ENCODE data around the gene SETBP1.

The SETBP1 gene

DNA sequence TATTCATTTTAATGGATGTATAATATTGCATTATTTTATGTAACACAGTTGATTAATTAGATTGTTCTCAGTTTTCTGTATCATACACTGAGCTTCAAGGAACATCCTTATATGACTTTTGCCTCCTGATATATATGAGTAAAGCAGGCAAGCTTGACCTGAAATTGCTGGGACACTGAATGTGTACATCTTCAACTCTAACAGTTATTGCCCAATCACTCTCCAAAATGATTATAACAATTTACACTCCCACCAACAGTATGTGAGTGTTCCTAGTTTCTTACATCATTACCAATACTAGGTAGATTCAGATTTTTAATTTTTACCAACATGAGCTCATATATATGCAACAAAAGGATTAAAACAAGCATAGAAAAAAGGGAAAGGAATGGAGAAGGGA, 379.4 kb downstream of the SETBP1 start (continued):
- TF ChIP-seq, protein P1, sequence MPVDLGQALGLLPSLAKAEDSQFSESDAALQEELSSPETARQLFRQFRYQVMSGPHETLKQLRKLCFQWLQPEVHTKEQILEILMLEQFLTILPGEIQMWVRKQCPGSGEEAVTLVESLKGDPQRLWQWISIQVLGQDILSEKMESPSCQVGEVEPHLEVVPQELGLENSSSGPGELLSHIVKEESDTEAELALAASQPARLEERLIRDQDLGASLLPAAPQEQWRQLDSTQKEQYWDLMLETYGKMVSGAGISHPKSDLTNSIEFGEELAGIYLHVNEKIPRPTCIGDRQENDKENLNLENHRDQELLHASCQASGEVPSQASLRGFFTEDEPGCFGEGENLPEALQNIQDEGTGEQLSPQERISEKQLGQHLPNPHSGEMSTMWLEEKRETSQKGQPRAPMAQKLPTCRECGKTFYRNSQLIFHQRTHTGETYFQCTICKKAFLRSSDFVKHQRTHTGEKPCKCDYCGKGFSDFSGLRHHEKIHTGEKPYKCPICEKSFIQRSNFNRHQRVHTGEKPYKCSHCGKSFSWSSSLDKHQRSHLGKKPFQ (tag by site-specific recombination; IDR thresholded peaks at IDR 0.05) = no peak
- no peak for TF ChIP-seq ZNF335 (tag by site-specific recombination; conservative IDR thresholded peaks at IDR 0.05)
- no peak for TF ChIP-seq ZNF155 (tag by site-specific recombination; IDR thresholded peaks at IDR 0.05)
- TF ChIP-seq, protein P2, sequence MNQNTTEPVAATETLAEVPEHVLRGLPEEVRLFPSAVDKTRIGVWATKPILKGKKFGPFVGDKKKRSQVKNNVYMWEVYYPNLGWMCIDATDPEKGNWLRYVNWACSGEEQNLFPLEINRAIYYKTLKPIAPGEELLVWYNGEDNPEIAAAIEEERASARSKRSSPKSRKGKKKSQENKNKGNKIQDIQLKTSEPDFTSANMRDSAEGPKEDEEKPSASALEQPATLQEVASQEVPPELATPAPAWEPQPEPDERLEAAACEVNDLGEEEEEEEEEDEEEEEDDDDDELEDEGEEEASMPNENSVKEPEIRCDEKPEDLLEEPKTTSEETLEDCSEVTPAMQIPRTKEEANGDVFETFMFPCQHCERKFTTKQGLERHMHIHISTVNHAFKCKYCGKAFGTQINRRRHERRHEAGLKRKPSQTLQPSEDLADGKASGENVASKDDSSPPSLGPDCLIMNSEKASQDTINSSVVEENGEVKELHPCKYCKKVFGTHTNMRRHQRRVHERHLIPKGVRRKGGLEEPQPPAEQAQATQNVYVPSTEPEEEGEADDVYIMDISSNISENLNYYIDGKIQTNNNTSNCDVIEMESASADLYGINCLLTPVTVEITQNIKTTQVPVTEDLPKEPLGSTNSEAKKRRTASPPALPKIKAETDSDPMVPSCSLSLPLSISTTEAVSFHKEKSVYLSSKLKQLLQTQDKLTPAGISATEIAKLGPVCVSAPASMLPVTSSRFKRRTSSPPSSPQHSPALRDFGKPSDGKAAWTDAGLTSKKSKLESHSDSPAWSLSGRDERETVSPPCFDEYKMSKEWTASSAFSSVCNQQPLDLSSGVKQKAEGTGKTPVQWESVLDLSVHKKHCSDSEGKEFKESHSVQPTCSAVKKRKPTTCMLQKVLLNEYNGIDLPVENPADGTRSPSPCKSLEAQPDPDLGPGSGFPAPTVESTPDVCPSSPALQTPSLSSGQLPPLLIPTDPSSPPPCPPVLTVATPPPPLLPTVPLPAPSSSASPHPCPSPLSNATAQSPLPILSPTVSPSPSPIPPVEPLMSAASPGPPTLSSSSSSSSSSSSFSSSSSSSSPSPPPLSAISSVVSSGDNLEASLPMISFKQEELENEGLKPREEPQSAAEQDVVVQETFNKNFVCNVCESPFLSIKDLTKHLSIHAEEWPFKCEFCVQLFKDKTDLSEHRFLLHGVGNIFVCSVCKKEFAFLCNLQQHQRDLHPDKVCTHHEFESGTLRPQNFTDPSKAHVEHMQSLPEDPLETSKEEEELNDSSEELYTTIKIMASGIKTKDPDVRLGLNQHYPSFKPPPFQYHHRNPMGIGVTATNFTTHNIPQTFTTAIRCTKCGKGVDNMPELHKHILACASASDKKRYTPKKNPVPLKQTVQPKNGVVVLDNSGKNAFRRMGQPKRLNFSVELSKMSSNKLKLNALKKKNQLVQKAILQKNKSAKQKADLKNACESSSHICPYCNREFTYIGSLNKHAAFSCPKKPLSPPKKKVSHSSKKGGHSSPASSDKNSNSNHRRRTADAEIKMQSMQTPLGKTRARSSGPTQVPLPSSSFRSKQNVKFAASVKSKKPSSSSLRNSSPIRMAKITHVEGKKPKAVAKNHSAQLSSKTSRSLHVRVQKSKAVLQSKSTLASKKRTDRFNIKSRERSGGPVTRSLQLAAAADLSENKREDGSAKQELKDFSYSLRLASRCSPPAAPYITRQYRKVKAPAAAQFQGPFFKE (tag by site-specific recombination; IDR thresholded peaks at IDR 0.05; ENCODE audit: borderline replicate concordance) = no peak
- no peak for TF ChIP-seq ZNF140 (tag by site-specific recombination; IDR thresholded peaks at IDR 0.05)

DNA sequence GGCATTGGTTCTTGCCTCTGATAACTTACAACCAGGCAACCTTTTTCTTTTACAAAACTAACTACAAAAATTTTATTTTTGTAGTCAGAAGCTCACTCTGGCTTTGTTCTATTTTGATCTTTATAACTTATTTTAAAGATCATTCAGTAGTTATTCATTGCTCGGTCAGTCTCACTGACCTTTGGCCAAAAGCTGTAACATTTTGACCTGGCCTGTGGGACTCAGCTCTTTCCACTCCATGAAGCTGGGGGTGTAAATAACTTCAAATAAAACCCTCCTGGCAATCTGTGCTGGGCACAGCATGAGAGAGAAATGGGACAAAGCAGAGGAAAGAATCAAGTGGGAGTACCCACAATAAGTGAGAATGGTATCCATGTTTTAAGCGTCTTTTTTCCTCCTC, 380.7 kb downstream of the SETBP1 start:
- ChIA-PET POLR2A (no interaction called here), CTCF (no interaction called here)
- Histone ChIP-seq H3K27ac (ENCODE audit: extremely low read depth, low read depth, low read length) (no peak overlapping the region), H3K4me1 (ENCODE audit: control insufficient read depth, insufficient read depth, low read length) (peaks cover 4% of the 10 kb centered on the region; the same call in 1 of the 2 replicates), H3K4me3 (ENCODE audit: low read depth, low read length) (no peak overlapping the region), H3K9me3 (ENCODE audit: control insufficient read depth, insufficient read depth, low read depth, low read length) (no peaks in the 10 kb centered on the region), H3K36me3 (ENCODE audit: control insufficient read depth in 2 of 2, insufficient read depth in 1 of 2, low read length in 2 of 2) (no peaks in the 10 kb centered on the region)
- TF ChIP-seq ZNF416 (tag by site-specific recombination; IDR thresholded peaks at IDR 0.05) = no peak
- no peak for TF ChIP-seq ZNF239 (tag by site-specific recombination; IDR thresholded peaks at IDR 0.05)
- no peak for TF ChIP-seq ZNF404 (tag by site-specific recombination; IDR thresholded peaks at IDR 0.05)
- TF ChIP-seq, protein P3, sequence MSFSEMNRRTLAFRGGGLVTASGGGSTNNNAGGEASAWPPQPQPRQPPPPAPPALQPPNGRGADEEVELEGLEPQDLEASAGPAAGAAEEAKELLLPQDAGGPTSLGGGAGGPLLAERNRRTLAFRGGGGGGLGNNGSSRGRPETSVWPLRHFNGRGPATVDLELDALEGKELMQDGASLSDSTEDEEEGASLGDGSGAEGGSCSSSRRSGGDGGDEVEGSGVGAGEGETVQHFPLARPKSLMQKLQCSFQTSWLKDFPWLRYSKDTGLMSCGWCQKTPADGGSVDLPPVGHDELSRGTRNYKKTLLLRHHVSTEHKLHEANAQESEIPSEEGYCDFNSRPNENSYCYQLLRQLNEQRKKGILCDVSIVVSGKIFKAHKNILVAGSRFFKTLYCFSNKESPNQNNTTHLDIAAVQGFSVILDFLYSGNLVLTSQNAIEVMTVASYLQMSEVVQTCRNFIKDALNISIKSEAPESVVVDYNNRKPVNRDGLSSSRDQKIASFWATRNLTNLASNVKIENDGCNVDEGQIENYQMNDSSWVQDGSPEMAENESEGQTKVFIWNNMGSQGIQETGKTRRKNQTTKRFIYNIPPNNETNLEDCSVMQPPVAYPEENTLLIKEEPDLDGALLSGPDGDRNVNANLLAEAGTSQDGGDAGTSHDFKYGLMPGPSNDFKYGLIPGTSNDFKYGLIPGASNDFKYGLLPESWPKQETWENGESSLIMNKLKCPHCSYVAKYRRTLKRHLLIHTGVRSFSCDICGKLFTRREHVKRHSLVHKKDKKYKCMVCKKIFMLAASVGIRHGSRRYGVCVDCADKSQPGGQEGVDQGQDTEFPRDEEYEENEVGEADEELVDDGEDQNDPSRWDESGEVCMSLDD (tag by site-specific recombination; IDR thresholded peaks at IDR 0.05) = no peak

DNA sequence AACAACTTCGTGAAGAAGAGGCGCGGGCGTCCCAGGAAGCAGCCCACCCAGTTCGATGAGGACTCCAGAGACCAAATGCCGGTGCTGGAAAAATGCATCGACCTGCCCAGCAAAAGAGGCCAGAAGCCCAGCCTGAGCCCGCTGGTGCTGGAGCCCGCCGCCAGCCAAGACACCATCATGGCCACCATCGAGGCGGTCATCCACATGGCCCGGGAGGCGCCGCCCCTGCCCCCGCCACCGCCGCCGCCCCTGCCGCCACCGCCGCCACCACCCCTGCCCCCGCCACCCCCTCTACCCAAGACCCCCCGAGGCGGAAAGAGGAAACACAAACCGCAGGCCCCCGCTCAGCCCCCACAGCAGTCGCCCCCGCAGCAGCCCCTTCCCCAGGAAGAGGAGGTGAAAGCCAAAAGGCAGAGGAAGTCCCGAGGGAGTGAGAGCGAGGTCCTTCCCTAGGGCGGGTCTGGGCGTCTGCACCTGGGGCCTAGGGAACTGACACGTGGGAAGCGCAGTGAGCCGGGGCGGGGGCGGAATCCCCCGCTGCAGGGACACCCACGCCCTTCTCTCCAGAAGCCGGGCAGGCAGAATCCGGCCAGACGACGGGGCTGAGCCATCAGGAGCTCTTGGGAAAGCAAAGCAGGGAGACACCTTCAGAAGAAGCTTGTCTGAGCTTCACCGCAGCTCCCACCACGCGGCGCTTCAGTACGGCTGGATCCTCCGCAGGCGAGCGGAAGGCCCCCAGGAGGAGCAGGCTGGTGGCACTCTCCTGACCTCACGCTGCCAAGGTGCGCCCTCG, 382.8 kb downstream of the SETBP1 start:
- no peaks in the 10 kb centered on the region for H3K36me3 ChIP-seq (ENCODE audit: control insufficient read depth in 2 of 2, insufficient read depth in 1 of 2, low read length in 2 of 2)
- no peak overlapping the region for H3K27ac ChIP-seq (ENCODE audit: extremely low read depth, low read depth, low read length)
- no peak overlapping the region for H3K4me3 ChIP-seq (ENCODE audit: low read depth, low read length)
- no peaks in the 10 kb centered on the region for H3K4me1 ChIP-seq (ENCODE audit: control insufficient read depth, insufficient read depth, low read length)
- POLR2A ChIA-PET = no interaction called here
- no peaks in the 10 kb centered on the region for H3K9me3 ChIP-seq (ENCODE audit: control insufficient read depth, insufficient read depth, low read depth, low read length)
- CTCF ChIA-PET = no interaction called here
- no peak for TF ChIP-seq GLI4 (tag by site-specific recombination; IDR thresholded peaks at IDR 0.05)
- no peak for TF ChIP-seq KLF10 (tag by site-specific recombination; IDR thresholded peaks at IDR 0.05)
- TF ChIP-seq, protein P4, sequence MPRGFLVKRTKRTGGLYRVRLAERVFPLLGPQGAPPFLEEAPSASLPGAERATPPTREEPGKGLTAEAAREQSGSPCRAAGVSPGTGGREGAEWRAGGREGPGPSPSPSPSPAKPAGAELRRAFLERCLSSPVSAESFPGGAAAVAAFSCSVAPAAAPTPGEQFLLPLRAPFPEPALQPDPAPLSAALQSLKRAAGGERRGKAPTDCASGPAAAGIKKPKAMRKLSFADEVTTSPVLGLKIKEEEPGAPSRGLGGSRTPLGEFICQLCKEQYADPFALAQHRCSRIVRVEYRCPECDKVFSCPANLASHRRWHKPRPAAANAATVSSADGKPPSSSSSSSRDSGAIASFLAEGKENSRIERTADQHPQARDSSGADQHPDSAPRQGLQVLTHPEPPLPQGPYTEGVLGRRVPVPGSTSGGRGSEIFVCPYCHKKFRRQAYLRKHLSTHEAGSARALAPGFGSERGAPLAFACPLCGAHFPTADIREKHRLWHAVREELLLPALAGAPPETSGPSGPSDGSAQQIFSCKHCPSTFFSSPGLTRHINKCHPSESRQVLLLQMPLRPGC (tag by site-specific recombination; IDR thresholded peaks at IDR 0.05) = no peak
- TF ChIP-seq TRIM28 (IDR thresholded peaks at IDR 0.05; ENCODE audit: borderline replicate concordance, low read length) = no peak
- no peak for TF ChIP-seq ZNF433 (tag by site-specific recombination; IDR thresholded peaks at IDR 0.05; ENCODE audit: low read depth)
- TF ChIP-seq ZNF423 (tag by site-specific recombination; IDR thresholded peaks at IDR 0.05) = no peak
- TF ChIP-seq, protein P5, sequence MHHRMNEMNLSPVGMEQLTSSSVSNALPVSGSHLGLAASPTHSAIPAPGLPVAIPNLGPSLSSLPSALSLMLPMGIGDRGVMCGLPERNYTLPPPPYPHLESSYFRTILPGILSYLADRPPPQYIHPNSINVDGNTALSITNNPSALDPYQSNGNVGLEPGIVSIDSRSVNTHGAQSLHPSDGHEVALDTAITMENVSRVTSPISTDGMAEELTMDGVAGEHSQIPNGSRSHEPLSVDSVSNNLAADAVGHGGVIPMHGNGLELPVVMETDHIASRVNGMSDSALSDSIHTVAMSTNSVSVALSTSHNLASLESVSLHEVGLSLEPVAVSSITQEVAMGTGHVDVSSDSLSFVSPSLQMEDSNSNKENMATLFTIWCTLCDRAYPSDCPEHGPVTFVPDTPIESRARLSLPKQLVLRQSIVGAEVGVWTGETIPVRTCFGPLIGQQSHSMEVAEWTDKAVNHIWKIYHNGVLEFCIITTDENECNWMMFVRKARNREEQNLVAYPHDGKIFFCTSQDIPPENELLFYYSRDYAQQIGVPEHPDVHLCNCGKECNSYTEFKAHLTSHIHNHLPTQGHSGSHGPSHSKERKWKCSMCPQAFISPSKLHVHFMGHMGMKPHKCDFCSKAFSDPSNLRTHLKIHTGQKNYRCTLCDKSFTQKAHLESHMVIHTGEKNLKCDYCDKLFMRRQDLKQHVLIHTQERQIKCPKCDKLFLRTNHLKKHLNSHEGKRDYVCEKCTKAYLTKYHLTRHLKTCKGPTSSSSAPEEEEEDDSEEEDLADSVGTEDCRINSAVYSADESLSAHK (tag by site-specific recombination; IDR thresholded peaks at IDR 0.05) = no peak
- no peak for TF ChIP-seq ZNF624 (tag by site-specific recombination; IDR thresholded peaks at IDR 0.05)
- no peak for TF ChIP-seq ZNF354C (tag by site-specific recombination; IDR thresholded peaks at IDR 0.05; ENCODE audit: borderline replicate concordance, low read depth)
- no peak for TF ChIP-seq ZNF140 (tag by site-specific recombination; IDR thresholded peaks at IDR 0.05)
